Measurements from ENCODE around the gene KIF4A. TPM values are rescaled to one million over a fixed set of nuclear protein-coding genes. Genes with fewer than 3 reads are reported as not detected.

KIF4A gene
- total RNA-seq, 2 donors from 2014 or later = not detected

- ATAC-seq (no peak), DNase-seq (peak in 1 of 4 donors; percentile 11)
- WGBS, 2 donors = 36 to 46% methylated on average over 16 of the region's 17 CpGs
- Histone ChIP-seq H3K9me3 (no peaks in the 10 kb centered on the region), H3K36me3 (replicated peaks in 1 of 2; ENCODE audit: insufficient read depth in 1 of 2, low read depth in 2 of 2) (no peaks in the 10 kb centered on the region), H3K27ac (peak overlapping the region in 1 of 4 donors; percentile 80), H3K27me3 (no peaks in the 10 kb centered on the region), H3K4me3 (no peak overlapping the region), H3K4me1 (peaks cover 10% of the 10 kb centered on the region)
- TF ChIP-seq CTCF (IDR thresholded peaks at IDR 0.05) (no peak), POLR2A (IDR thresholded peaks at IDR 0.05) (no peak)
- intact Hi-C loops (cut with DNase I) = no loop called here
Measured at GRCh38 chrX:70434914-70435586, 145.1 kb downstream of the KIF4A start.

- Histone ChIP-seq H3K27me3 (no peaks in the 10 kb centered on the region), H3K36me3 (replicated peaks in 1 of 2; ENCODE audit: insufficient read depth in 1 of 2, low read depth in 2 of 2) (no peaks in the 10 kb centered on the region), H3K27ac (no peak overlapping the region), H3K4me1 (peaks cover 10% of the 10 kb centered on the region), H3K9me3 (no peaks in the 10 kb centered on the region), H3K4me3 (no peak overlapping the region)
- DNase-seq (no peak), ATAC-seq (no peak)
- intact Hi-C loops (cut with DNase I) = no loop called here
- TF ChIP-seq CTCF (IDR thresholded peaks at IDR 0.05) (no peak), POLR2A (IDR thresholded peaks at IDR 0.05) (no peak)
- WGBS, 2 donors = 29 to 60% methylated on average over 7 to 16 of the region's 16 CpGs
Measured at GRCh38 chrX:70436343-70436742, 146.4 kb downstream of the KIF4A start.

- Histone ChIP-seq H3K27me3 (no peaks in the 10 kb centered on the region), H3K27ac (no peak overlapping the region), H3K36me3 (replicated peaks in 1 of 2; ENCODE audit: insufficient read depth in 1 of 2, low read depth in 2 of 2) (no peaks in the 10 kb centered on the region), H3K4me1 (peaks cover 10% of the 10 kb centered on the region), H3K4me3 (no peak overlapping the region), H3K9me3 (no peaks in the 10 kb centered on the region)
- ATAC-seq (no peak), DNase-seq (no peak)
- WGBS, 2 donors = 25 to 36% methylated on average over 2 of the region's 2 CpGs
- no peak for TF ChIP-seq CTCF (IDR thresholded peaks at IDR 0.05)
- no peak for TF ChIP-seq POLR2A (IDR thresholded peaks at IDR 0.05)
- intact Hi-C loops (cut with DNase I) = no loop called here
Measured at GRCh38 chrX:70437011-70437410, 147.1 kb downstream of the KIF4A start.

- Histone ChIP-seq H3K9me3 (no peaks in the 10 kb centered on the region), H3K27me3 (no peaks in the 10 kb centered on the region), H3K27ac (no peak overlapping the region), H3K36me3 (replicated peaks in 1 of 2; ENCODE audit: insufficient read depth in 1 of 2, low read depth in 2 of 2) (no peaks in the 10 kb centered on the region), H3K4me1 (peaks cover 10% of the 10 kb centered on the region), H3K4me3 (no peak overlapping the region)
- ATAC-seq = no peak
- TF ChIP-seq POLR2A (IDR thresholded peaks at IDR 0.05) (no peak), CTCF (IDR thresholded peaks at IDR 0.05) (no peak)
- WGBS, 2 donors = 64 to 85% methylated on average over 7 to 8 of the region's 8 CpGs
- no peak for DNase-seq
- intact Hi-C loops (cut with DNase I) = no loop called here
Measured at GRCh38 chrX:70437921-70438665, 148.2 kb downstream of the KIF4A start.
